Stimulated activated CD4-positive, alpha-beta T cell treated with anti-CD3 and anti-CD28 coated beads, TNF-alpha, amount 100 ng/mL, for 1 hour (primary cell): ENCODE data around the gene PRR7.

ENCODE experiments used
- DNase-seq, 3 donors: peaks; one replicate each; pipeline ENCODE4 v3.0.0-alpha.2; 2020; ENCODE audit warnings: low read depth in 3 of 3, low spot score in 1 of 3

Gene PRR7

GRCh38 chr5:177468685-177469628, 22.3 kb downstream of the PRR7 start:
- DNase-seq, result no peak

DNA sequence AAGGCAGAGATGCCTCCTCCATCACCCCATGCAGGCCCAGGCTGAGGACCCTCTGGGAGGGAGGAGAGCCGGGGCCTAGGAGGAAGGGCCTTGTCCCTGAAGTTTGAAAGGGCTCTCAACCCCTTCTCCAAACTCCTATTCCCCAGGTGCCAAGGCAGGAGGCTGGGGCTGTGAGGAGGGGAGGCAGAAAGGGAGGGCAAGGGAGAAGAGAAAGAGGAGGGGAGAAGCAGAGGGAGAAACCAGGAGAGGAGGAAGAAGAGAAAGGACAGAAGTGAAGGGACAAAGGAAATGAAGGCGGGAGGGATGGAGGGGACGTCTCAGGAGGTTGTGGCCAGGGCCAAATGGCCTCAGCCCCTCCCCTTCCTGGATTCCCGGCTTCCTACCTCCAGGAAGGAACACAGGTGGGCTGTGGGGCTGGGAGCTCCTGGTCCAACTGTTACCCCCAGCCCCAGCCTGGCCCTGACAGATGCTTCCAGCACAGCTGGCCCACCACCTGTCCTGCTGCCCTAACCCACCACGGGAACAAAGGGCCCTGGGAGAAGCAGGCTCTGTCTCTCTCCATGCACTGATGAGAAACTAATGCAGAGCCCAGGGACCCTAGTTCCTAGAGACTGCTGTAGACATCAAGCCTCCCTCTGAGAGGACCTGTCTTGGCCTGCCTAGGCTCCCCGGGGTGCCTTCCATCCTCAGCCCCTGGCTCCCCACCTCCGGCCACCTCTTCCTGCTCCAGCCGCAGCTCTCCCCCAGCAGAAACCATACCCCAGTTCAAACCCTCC, 23.3 kb downstream of the PRR7 start:
- no peak for DNase-seq

DNA sequence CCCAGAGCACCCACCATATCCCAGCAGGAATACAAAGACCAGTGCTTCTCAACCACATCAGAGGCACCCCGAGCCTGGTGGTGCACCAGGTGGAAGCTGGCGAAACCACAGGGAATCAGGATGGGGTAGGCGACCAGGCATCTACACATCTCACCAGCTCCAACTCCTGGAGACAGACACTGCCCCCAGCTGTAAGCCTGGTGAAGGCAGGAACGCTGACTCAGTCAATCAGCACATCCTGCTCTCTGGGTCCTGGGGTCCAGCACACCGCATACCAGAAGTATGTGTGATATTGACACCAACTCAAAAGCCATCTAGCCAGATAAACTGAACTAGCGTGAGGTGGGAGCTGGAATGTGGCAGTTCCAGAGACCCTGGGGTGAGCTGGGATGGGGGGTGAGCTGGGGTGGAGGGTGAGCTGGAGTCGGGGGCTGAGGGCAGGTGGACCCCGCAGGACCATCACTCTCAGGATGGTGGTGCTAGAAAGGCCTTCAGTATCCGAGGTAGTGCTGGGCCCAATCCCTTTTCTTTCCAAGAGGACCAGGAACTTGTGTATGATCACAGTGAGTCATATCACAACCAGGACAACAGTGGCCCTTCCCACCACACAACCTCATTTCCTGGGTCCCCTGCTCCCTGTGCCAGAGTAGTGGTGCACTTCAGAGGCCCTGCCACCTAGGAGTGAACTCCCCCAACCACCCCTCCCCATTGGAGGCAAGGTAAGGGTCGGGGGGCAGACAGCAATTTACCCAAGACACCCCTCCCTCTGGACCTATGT, 24.3 kb downstream of the PRR7 start:
- no peak for DNase-seq

DNA sequence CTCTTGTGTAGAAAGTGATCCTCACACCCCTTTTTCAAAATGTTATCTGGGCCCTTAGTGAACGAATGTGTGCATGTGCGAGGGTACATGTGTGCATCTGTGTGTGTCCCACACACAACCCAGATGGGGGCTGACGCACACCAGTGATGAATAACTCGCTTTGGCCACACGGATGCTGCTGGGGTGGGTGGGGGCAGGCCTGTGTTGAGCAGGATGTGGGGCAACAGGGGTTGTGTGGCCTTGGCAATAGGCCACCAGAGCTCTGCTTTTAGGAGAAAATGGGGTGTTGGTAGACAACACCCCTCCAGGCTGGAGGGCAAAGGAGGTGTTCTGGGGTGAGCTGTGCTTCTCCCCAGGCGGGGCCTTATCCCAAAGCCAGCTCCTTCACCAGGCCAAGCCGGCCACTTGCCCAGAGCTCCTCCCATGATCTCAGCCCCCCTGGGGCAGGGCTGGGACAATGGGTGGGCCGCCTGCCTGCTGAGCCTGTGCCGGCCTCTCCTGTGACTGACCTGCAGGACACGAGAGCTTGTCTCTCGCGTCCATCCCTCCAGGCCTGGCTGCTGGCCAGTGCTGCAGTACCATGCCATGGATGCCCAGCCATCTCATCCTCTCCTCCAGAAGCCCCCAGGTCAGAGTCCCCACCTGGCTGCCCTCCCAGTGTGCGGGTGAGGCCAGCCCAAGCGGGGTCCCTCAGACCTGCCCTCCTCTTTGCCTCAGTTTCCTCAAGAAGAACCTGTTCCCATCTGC, 25.2 kb downstream of the PRR7 start:
- no peak for DNase-seq

- no peak for DNase-seq
Observed at GRCh38 chr5:177472460-177473442, 26.1 kb downstream of the PRR7 start.

GRCh38 chr5:177473443-177474001, 26.9 kb downstream of the PRR7 start, which contains the start of gene DBN1:
Gene DBN1 (minus strand): TSS chr5:177473634. CDS start chr5:177473521, 113 bp downstream.
- DNase-seq, result no peak

- DNase-seq, result no peak
Observed at GRCh38 chr5:177474002-177474476, 27.4 kb downstream of the PRR7 start.

DNA sequence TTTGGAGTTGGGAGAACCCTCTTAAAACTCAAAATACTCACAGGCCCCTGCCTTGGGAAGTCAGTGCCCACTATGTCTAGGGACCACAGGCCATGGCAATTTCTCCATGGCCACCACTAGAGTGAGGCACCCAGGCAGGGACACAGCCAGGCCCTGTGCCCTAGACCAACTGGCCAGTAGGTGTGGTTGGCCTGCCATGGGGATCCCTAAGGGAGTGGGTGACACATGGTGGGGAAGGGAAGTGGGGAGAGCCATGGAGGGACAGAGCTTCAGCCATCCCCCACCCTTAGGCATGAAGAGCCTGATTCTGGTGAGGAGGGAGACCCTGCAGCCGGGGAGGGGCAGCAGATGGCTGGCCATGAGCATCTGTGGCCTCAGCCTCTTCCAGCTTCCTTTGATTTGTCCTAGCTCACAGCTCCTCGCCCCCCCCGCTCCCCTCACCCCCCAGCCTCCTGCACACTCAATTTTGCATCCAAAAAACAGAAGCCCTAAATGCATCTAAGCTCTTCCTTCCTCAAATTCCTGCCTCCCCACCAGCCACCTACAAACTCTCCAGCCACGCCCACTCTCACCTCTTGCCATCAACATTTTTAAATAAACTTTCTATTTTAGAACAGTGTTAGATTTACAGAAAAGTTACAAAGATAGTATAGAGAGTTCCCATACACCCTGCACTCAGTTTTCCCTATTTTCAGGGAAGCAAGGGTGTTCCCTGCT, 28.4 kb downstream of the PRR7 start:
- no peak for DNase-seq

- DNase-seq, result no peak
Observed at GRCh38 chr5:177475563-177476427, 29.2 kb downstream of the PRR7 start.

DNA sequence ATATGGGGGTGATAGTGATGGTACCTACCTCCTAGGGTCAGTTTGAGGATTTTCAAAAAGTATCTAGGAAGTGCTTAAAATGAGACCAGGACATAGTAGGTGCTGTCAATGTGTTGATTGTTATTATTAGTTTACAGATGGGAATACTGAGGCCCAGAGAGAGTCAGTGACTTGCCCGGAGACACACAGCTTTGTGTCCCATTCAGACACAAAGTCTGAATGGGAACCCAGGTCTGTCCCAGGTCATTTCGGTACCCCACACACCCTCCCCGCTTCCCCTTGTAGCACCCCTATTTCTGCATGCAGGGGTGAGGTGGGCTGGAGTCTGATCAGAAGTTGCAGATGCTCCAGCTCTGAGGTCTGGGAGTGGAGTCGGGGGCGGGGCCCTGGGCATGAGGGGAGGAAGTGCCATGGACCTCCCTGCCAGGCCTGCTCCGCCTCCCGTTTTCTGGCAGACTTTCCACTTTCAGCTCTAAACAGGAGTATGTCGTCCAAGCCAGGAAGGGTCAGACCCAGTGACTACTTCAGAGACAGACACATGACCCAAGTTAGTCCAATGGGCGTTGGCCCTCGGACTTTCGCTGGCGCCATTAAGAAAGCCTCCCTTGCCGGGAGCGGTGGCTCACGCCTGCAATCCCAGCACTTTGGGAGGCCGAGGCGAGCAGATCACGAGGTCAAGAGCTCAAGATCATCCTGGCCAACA, 30.1 kb downstream of the PRR7 start:
- no peak for DNase-seq

DNA sequence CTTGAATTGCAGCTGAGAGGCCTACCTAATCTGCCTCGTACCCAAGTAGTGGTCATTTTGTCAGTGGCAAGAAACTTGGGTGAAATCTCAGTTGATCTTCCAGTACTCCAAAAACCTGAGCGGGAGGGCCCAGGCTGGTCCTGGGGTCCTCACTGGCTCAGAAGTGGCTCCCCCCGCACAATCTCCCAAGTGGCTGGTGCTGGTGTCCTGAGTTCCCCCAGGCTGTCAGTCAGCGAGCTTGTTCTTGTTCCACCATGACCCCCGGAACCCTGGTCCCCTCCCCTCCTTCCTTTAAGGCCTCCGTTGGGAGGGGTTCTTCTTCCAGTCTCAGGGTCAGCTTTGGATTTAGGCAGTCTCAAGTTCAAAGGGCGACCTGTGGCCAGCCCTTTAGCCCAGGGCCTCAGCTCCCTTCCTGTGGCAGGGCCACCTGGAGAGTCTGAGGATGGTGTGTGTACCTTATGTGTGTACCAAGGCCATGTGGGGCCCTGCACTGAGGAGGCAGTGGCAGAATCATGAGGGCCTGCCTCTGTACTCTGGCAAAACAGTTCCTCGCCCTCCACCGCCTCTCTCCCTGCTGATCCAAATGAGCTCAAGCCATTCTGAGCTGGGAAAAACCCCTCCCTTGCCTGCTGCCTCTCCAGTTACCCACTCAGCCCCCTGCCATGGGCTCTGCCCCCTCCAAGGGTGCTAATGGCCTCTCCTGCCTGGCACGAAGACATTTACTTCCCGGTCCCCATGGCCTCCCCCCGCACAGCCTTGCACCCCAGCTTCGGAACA, 31.3 kb downstream of the PRR7 start:
- no peak for DNase-seq

DNA sequence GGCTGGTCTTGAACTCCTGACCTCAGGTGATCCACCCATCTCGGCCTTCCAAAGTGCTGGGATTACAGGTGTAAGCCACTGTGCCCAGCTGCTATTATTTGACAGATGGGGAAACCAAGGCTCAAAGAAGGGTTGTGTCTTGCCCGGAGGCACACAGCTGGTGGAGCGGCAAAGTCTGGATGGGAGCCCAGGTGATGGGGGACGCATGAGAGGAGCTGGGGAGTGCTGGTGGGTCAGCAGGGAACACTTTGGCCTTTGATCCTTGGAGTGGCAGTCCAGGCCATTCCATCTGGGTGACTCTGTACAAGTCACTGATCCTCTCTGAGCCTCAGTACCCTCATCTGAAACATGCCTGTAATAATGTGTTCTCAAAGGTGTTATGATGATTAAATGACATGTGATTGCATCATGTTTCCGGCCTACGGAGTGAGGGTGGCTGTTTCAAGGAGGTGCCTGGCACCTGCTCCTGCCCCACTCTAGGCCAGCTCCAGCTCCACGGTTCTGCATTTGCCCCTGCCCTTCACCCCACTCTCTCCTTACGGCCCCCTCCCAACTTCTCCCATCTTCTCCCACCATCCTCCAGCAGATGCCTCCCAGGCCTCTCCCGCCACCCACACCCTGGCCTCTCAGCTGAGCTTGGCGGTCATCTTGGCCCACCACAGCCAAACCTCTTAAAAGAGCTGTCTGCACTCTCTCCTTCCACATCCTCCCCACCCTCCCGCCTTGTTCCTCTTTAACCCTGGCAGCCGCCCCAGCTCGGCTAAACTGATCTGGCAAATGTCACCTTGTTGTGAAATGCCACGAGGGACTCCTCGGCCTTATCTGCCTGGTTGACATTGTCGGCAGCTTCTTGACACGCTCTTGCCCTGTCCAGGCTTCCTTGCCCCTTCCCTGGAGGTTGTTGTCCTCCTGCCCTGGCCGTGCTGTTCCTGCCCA, 32.4 kb downstream of the PRR7 start:
- DNase-seq, result no peak

DNA sequence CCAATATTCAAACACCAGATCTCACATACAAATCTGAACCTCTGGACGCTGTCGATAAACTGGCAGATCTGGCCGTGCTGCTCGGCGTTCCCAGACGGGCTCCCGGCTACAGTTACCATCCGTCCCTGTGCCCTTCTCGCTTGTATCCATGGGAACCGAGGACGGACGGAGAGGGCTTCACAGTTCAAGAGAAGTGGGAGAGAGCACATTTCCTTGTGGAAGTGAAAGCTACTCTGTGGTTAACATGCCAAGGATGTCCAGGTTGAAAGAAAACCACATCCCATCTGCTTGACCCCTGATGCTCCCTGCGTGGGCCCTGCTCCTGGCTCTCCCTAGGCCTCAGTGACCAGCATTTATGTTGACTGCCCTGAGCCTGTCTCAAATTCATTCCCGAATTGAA, 33.2 kb downstream of the PRR7 start:
- DNase-seq, result no peak

DNA sequence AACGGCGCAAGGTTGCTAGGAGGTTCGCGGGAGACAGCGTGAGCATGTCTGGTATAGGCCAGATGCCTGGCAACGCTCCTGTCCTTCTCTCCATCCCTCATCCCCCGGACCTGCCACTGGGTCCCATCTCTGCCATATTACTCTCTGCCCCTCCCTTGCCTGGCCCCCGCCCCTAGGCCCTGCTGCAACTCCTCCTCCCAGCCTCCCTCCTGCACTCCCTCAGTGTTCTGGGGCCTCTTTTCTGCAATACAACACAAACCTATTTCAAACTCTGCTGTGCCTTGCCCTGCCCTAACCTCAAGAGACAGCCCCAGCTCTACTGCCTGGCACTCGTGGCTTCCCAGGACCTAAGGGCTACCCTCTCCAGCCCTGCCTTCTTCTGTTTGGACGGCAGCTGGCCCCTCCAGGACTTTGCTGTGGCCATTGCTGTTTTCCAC, 35.8 kb downstream of the PRR7 start:
- DNase-seq, result no peak

GRCh38 chr5:177483042-177483441, 36.4 kb downstream of the PRR7 start:
- DNase-seq, result no peak
